ENCODE measurements around the gene CENPN. TPM values are rescaled to one million over a fixed set of nuclear protein-coding genes. Genes with fewer than 3 reads are reported as not detected.

Gene CENPN
- total RNA-seq, 1 experiment from 2014 or later: 38.4 TPM

DNA sequence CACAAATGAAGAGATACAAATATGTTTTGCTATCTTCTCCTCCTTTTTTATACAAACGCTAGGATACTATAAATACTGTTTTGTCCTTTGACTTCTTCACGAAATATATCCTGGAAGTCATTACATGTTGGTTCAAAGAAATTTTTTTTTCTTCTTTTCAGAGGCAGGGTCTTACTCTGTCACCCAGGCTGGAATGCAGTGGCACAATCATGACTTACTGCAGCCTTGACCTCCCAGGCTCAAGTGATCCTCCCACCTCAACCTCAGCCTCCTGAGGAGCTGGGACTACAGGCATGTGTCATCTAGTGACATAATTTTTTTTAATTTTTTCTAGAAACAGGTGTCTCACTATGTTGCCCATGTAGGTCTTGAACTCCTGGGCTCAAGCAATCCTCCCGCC is 16.4 kb upstream of the CENPN start:
- Mint-ChIP-seq H3K4me3 (ENCODE audit: unreplicated experiment) (no peak overlapping the region), H3K27me3 (ENCODE audit: insufficient read depth, unreplicated experiment) (no peaks in the 10 kb centered on the region), H3K4me1 (ENCODE audit: insufficient read depth, unreplicated experiment) (peaks cover 35% of the 10 kb centered on the region), H3K9me3 (ENCODE audit: unreplicated experiment) (no peaks in the 10 kb centered on the region), H3K36me3 (ENCODE audit: insufficient read depth, unreplicated experiment) (peaks cover 17% of the 10 kb centered on the region), H3K27ac (ENCODE audit: low read depth, unreplicated experiment) (no peak overlapping the region)
- BruUV-seq (replicated peaks): no TSS peak
- ChIA-PET POLR2A (no interaction called here), CTCF (interaction anchor here (0.6 to 1.4 kb wide), 2 partner anchors 16 to 40 kb away, joined by 3 to 4 read pairs; no protein-coding TSS in a partner anchor)
- intact Hi-C loops (cut with micrococcal nuclease): no loop called here
- TF ChIP-seq CTCF (IDR thresholded peaks at IDR 0.05; ENCODE audit: unreplicated experiment): no peak
- DNase-seq (ENCODE audit: unreplicated experiment): no peak

GRCh38 chr16:80990978-80991377 is 16.0 kb upstream of the CENPN start:
- Mint-ChIP-seq H3K4me3 (ENCODE audit: unreplicated experiment) (no peak overlapping the region), H3K27ac (ENCODE audit: low read depth, unreplicated experiment) (no peak overlapping the region), H3K27me3 (ENCODE audit: insufficient read depth, unreplicated experiment) (no peaks in the 10 kb centered on the region), H3K36me3 (ENCODE audit: insufficient read depth, unreplicated experiment) (peaks cover 17% of the 10 kb centered on the region), H3K9me3 (ENCODE audit: unreplicated experiment) (no peaks in the 10 kb centered on the region), H3K4me1 (ENCODE audit: insufficient read depth, unreplicated experiment) (peaks cover 35% of the 10 kb centered on the region)
- TF ChIP-seq CTCF (IDR thresholded peaks at IDR 0.05; ENCODE audit: unreplicated experiment): no peak
- no peak for DNase-seq (ENCODE audit: unreplicated experiment)
- CTCF ChIA-PET: interaction anchor here (0.6 to 1.4 kb wide), 5 partner anchors 13 to 46 kb away, joined by 3 to 4 read pairs (median 3); partner anchors contain the start of gene ATMIN
- intact Hi-C loops (cut with micrococcal nuclease): no loop called here
- POLR2A ChIA-PET: no interaction called here
- BruUV-seq (replicated peaks): no TSS peak

GRCh38 chr16:80991792-80992430 is 15.1 kb upstream of the CENPN start:
- Mint-ChIP-seq H3K36me3 (ENCODE audit: insufficient read depth, unreplicated experiment) (peaks cover 17% of the 10 kb centered on the region), H3K9me3 (ENCODE audit: unreplicated experiment) (no peaks in the 10 kb centered on the region), H3K27ac (ENCODE audit: low read depth, unreplicated experiment) (no peak overlapping the region), H3K4me3 (ENCODE audit: unreplicated experiment) (no peak overlapping the region), H3K4me1 (ENCODE audit: insufficient read depth, unreplicated experiment) (peaks cover 28% of the 10 kb centered on the region), H3K27me3 (ENCODE audit: insufficient read depth, unreplicated experiment) (no peaks in the 10 kb centered on the region)
- no peak for TF ChIP-seq CTCF (IDR thresholded peaks at IDR 0.05; ENCODE audit: unreplicated experiment)
- CTCF ChIA-PET: interaction anchor here (0.8 to 1.3 kb wide), 4 partner anchors 8 to 45 kb away, joined by 3 read pairs; partner anchors contain the start of gene ATMIN
- POLR2A ChIA-PET: interaction anchor here (1.0 to 3.3 kb wide), 2 partner anchors 12 to 44 kb away, joined by 3 to 64 read pairs; partner anchors contain the start of genes ATMIN, CENPN and CMC2
- intact Hi-C loops (cut with micrococcal nuclease): no loop called here
- no TSS peak for BruUV-seq (replicated peaks)
- no peak for DNase-seq (ENCODE audit: unreplicated experiment)

DNA sequence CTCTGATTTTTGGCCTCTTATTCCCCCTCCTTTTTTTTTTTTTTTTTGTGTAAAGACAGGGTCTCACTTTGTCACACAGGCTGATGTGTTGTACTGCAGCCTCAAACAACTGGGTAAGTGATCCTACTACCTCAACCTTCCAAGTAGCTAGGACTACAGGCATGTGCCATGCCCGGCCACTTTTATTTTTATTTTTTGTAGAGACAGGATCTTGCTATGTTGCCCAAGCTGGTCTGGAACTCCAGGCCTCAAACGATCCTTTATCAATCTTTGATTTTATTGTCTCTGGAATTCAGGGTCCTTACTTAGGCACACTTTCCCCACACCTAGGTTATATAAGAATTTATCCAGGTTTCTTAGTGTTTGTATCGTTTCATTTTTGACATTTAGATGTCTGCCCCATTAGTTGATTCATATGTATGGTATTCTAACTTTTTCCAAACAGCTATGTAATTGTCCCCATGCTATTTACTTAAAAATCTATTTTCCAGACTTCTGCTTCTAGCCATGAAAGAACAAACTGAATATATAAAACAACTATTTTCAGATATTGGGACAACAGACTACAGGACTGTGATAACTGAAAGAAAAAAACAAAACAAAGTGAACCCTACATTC is 14.2 kb upstream of the CENPN start:
- Mint-ChIP-seq H3K4me3 (ENCODE audit: unreplicated experiment) (peak overlapping the region; percentile 67), H3K27ac (ENCODE audit: low read depth, unreplicated experiment) (peak overlapping the region; percentile 92), H3K27me3 (ENCODE audit: insufficient read depth, unreplicated experiment) (no peaks in the 10 kb centered on the region), H3K9me3 (ENCODE audit: unreplicated experiment) (no peaks in the 10 kb centered on the region), H3K36me3 (ENCODE audit: insufficient read depth, unreplicated experiment) (peaks cover 11% of the 10 kb centered on the region), H3K4me1 (ENCODE audit: insufficient read depth, unreplicated experiment) (peaks cover 23% of the 10 kb centered on the region)
- no peak for DNase-seq (ENCODE audit: unreplicated experiment)
- intact Hi-C loops (cut with micrococcal nuclease): no loop called here
- ChIA-PET CTCF (interaction anchor here (0.7 to 3.6 kb wide), 6 partner anchors 9 to 44 kb away, joined by 3 to 34 read pairs (median 5); partner anchors contain the start of gene ATMIN), POLR2A (interaction anchor here (0.7 to 3.3 kb wide), 11 partner anchors 9 to 591 kb away, joined by 3 to 64 read pairs (median 3); partner anchors contain the start of genes ATMIN, CENPN, CMC2 and GAN)
- no peak for TF ChIP-seq CTCF (IDR thresholded peaks at IDR 0.05; ENCODE audit: unreplicated experiment)
- no TSS peak for BruUV-seq (replicated peaks)

Measured in MCF 10A (cell line).